ENCODE data around the gene NFKB2. TPM values are rescaled to one million over a fixed set of nuclear protein-coding genes. Genes with fewer than 3 reads are reported as not detected.

Gene NFKB2
- total RNA-seq, 6 experiments from 2014 or later, result 23.1 to 27.4 (median 26.1) TPM

- H3K4me1 Mint-ChIP-seq (ENCODE audit: low read depth), result no peaks in the 10 kb centered on the region
These were observed 16.1 kb upstream of the NFKB2 start for GRCh38 chr10:102379383-102379782.

GRCh38 chr10:102381983-102382382, 13.5 kb upstream of the NFKB2 start:
- no peak for TF ChIP-seq CTCF (IDR thresholded peaks at IDR 0.05)
- DNase-seq, result no peak
- Mint-ChIP-seq H3K4me3 (no peak overlapping the region), H3K4me1 (ENCODE audit: low read depth) (peaks cover 6% of the 10 kb centered on the region; the same call in 1 of the 2 replicates), H3K27me3 (ENCODE audit: insufficient read depth) (peaks cover 8% of the 10 kb centered on the region), H3K9me3 (no peaks in the 10 kb centered on the region), H3K36me3 (ENCODE audit: low read depth) (peaks cover 16% of the 10 kb centered on the region), H3K27ac (no peak overlapping the region)

More at GRCh38 chr10:102379383-102379782, 16.1 kb upstream of the NFKB2 start:
- TF ChIP-seq CTCF (IDR thresholded peaks at IDR 0.05), result no peak
- Mint-ChIP-seq H3K9me3 (no peaks in the 10 kb centered on the region), H3K36me3 (ENCODE audit: low read depth) (peaks cover 25% of the 10 kb centered on the region), H3K27ac (no peak overlapping the region), H3K4me3 (no peak overlapping the region), H3K27me3 (ENCODE audit: insufficient read depth) (peaks cover 6% of the 10 kb centered on the region)
- no peak for DNase-seq

GRCh38 chr10:102382871-102383270, 12.6 kb upstream of the NFKB2 start:
- peaks cover 8% of the 10 kb centered on the region for H3K27me3 Mint-ChIP-seq (ENCODE audit: insufficient read depth)
- no peaks in the 10 kb centered on the region for H3K9me3 Mint-ChIP-seq
- H3K27ac Mint-ChIP-seq, result no peak overlapping the region
- H3K36me3 Mint-ChIP-seq (ENCODE audit: low read depth), result peaks cover 16% of the 10 kb centered on the region
- H3K4me1 Mint-ChIP-seq (ENCODE audit: low read depth), result peaks cover 6% of the 10 kb centered on the region; the same call in 1 of the 2 replicates
- TF ChIP-seq CTCF (IDR thresholded peaks at IDR 0.05), result no peak
- DNase-seq, result no peak
- no peak overlapping the region for H3K4me3 Mint-ChIP-seq

- H3K27ac Mint-ChIP-seq, result no peak overlapping the region
- no peak overlapping the region for H3K4me3 Mint-ChIP-seq
- peaks cover 8% of the 10 kb centered on the region for H3K27me3 Mint-ChIP-seq (ENCODE audit: insufficient read depth)
- peaks cover 16% of the 10 kb centered on the region for H3K36me3 Mint-ChIP-seq (ENCODE audit: low read depth)
- DNase-seq, result no peak
- no peaks in the 10 kb centered on the region for H3K9me3 Mint-ChIP-seq
- H3K4me1 Mint-ChIP-seq (ENCODE audit: low read depth), result peaks cover 6% of the 10 kb centered on the region; the same call in 1 of the 2 replicates
- TF ChIP-seq CTCF (IDR thresholded peaks at IDR 0.05), result peak; percentile 35; the same call in 1 of the 2 replicates
These were observed 11.5 kb upstream of the NFKB2 start for GRCh38 chr10:102384053-102384452.

GRCh38 chr10:102384606-102385429, 10.7 kb upstream of the NFKB2 start:
- DNase-seq, result peak; percentile 23
- TF ChIP-seq CTCF (IDR thresholded peaks at IDR 0.05), result no peak
- H3K36me3 Mint-ChIP-seq (ENCODE audit: low read depth), result peaks cover 16% of the 10 kb centered on the region
- no peak overlapping the region for H3K4me3 Mint-ChIP-seq
- H3K27ac Mint-ChIP-seq, result 0 out of 2 replicates have a peak overlapping the region, but pooled peaks have one; percentile 26
- H3K27me3 Mint-ChIP-seq (ENCODE audit: insufficient read depth), result peaks cover 8% of the 10 kb centered on the region
- no peaks in the 10 kb centered on the region for H3K9me3 Mint-ChIP-seq
- H3K4me1 Mint-ChIP-seq (ENCODE audit: low read depth), result peaks cover 6% of the 10 kb centered on the region; the same call in 1 of the 2 replicates

All from HFFc6 (cell line).